DND-41 (cell line): ENCODE results near the gene KLHL6.
A peak's percentile ranks its signal among the peaks of the same experiment; 100 is the strongest.

Source experiments
- ATAC-seq: fragments of 200-7000 bp; cut with Tn5 transposase; 3 replicates; pipeline ENCODE4 v1.9.1; 2021; ENCODE audit warnings: low read depth; ENCODE audit not compliant: insufficient read depth
- DNase-seq: peaks from one replicate; pipeline ENCODE4 v3.0.0-alpha.2; 2020
- H2AFZ ChIP-seq: 2 replicates; pipeline ENCODE4 v1.6.0; 2012; ENCODE audit warnings: low read depth, low read length
- H3K27ac ChIP-seq: 2 replicates; pipeline ENCODE4 v1.5.1; 2012; ENCODE audit warnings: low read length, inconsistent platforms
- H3K27me3 ChIP-seq: fragments of 200-600 bp; sonication (generic); 2 replicates; pipeline ENCODE4 v1.6.0; 2012; ENCODE audit warnings: low read length, mild to moderate bottlenecking, inconsistent platforms; ENCODE audit not compliant: insufficient read depth, poor library complexity
- H3K36me3 ChIP-seq: 2 replicates; pipeline ENCODE4 v1.5.1; 2012; ENCODE audit warnings: low read length, inconsistent platforms; ENCODE audit not compliant: insufficient read depth
- H3K4me1 ChIP-seq: 2 replicates; pipeline ENCODE4 v1.5.1; 2012; ENCODE audit warnings: mild to moderate bottlenecking, low read length; ENCODE audit not compliant: insufficient read depth
- H3K4me2 ChIP-seq: 2 replicates; pipeline ENCODE4 v1.6.0; 2012; ENCODE audit warnings: mild to moderate bottlenecking, moderate library complexity, low read length, inconsistent platforms; ENCODE audit not compliant: insufficient read depth
- H3K4me3 ChIP-seq, 2 experiments: fragments of 200-600 bp in 1 of 2; shearing (Covaris generic) in 1 of 2; 2 replicates each; pipeline ENCODE4 v1.5.1; 2012 to 2016; ENCODE audit warnings: inconsistent platforms in 2 of 2, low read length in 2 of 2, mild to moderate bottlenecking in 2 of 2, low read depth in 1 of 2, moderate library complexity in 1 of 2
- H3K79me2 ChIP-seq: 2 replicates; pipeline ENCODE4 v1.6.0; 2012; ENCODE audit warnings: low read length, inconsistent platforms; ENCODE audit not compliant: insufficient read depth
- H3K9ac ChIP-seq: 2 replicates; pipeline ENCODE4 v1.6.0; 2012; ENCODE audit warnings: low read depth, mild to moderate bottlenecking, inconsistent platforms, low read length, moderate library complexity
- H3K9me3 ChIP-seq: 2 replicates; pipeline ENCODE4 v1.5.1; 2012; ENCODE audit warnings: low read length, moderate library complexity, mild to moderate bottlenecking, inconsistent platforms; ENCODE audit not compliant: insufficient read depth, severe bottlenecking
- H4K20me1 ChIP-seq: 2 replicates; pipeline ENCODE4 v1.6.0; 2012; ENCODE audit warnings: low read length; ENCODE audit not compliant: insufficient read depth
- EZH2 ChIP-seq: IDR thresholded peaks from 3 replicates; pipeline ENCODE4 v1.6.1; 2012; ENCODE audit warnings: borderline replicate concordance, low read depth, mild to moderate bottlenecking, moderate library complexity, low read length, inconsistent platforms; ENCODE audit not compliant: severe bottlenecking
- TF ChIP-seq, protein P1 (sequence below): IDR thresholded peaks from 2 replicates; pipeline ENCODE4 v1.5.1; 2012; ENCODE audit warnings: borderline replicate concordance, low read length, moderate library complexity, mild to moderate bottlenecking; ENCODE audit not compliant: poor library complexity, severe bottlenecking; ENCODE audit errors: extremely low read depth

KLHL6 gene

DNA sequence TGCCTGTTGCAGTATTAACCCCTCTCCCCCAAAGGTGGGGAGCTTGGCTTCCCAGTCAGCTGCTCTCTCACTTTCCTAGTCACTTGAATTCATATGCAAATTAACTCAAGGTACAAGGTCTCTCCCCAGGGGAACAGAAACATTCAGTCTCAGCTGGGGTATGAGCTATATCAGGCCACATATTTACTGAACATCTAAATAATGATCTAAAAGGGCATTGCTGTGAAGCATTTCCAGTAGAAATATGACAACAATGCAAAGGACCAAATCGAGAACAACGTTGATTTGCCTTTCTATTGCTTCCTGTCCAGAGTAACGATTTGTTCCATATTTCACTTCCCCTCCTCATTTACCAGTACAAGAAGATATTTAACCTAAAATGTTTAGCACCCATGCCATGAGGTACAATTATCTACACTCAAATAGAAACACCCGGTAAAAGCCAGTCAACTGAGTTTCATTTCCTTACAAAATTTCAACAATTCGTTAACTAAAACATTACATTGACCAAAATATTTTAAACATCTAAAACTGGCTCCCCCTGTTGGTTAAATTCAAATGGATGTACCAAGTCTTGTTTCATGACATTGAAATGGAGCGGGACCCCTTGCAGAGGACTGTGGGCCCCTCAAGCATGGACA, 36.5 kb upstream of the KLHL6 start:
- ATAC-seq (no peak), DNase-seq (no peak)
- Histone ChIP-seq H3K27ac (no peak overlapping the region), H3K9ac (no peak overlapping the region), H3K4me1 (peaks cover 14% of the 10 kb centered on the region), H4K20me1 (no peaks in the 10 kb centered on the region), H3K4me3 (no peak overlapping the region), H3K9me3 (no peaks in the 10 kb centered on the region), H2AFZ (no peak overlapping the region), H3K79me2 (no peaks in the 10 kb centered on the region), H3K27me3 (no peaks in the 10 kb centered on the region), H3K4me2 (no peak overlapping the region), H3K36me3 (no peaks in the 10 kb centered on the region)
- TF ChIP-seq, protein P1, sequence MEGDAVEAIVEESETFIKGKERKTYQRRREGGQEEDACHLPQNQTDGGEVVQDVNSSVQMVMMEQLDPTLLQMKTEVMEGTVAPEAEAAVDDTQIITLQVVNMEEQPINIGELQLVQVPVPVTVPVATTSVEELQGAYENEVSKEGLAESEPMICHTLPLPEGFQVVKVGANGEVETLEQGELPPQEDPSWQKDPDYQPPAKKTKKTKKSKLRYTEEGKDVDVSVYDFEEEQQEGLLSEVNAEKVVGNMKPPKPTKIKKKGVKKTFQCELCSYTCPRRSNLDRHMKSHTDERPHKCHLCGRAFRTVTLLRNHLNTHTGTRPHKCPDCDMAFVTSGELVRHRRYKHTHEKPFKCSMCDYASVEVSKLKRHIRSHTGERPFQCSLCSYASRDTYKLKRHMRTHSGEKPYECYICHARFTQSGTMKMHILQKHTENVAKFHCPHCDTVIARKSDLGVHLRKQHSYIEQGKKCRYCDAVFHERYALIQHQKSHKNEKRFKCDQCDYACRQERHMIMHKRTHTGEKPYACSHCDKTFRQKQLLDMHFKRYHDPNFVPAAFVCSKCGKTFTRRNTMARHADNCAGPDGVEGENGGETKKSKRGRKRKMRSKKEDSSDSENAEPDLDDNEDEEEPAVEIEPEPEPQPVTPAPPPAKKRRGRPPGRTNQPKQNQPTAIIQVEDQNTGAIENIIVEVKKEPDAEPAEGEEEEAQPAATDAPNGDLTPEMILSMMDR: peak; percentile 13
- no peak for TF ChIP-seq EZH2

DNA sequence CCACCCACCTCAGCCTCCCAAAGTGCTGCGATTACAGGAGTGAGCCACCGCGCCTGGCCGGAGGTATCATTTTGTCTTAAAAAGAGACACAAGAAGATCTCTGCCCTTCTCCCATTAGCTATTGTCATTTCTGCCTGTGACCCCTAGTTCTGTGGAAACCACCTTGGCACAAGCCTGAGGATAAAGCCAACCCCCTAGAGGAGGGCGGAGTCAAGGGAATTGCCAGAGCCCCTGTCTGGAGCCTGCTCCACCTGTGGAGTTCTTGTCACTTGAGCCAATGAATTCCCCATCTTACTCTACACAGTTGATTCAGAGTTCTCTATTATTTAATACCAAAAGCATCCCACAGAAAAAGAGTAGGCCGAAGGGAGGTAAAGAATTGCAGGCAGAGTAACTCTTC, 34.9 kb upstream of the KLHL6 start:
- Histone ChIP-seq H4K20me1 (no peaks in the 10 kb centered on the region), H3K4me2 (no peak overlapping the region), H2AFZ (no peak overlapping the region), H3K9ac (no peak overlapping the region), H3K36me3 (no peaks in the 10 kb centered on the region), H3K79me2 (no peaks in the 10 kb centered on the region), H3K27me3 (no peaks in the 10 kb centered on the region), H3K27ac (no peak overlapping the region), H3K4me1 (peaks cover 15% of the 10 kb centered on the region), H3K4me3 (no peak overlapping the region), H3K9me3 (no peaks in the 10 kb centered on the region)
- no peak for DNase-seq
- ATAC-seq: no peak
- TF ChIP-seq, protein P1: no peak
- TF ChIP-seq EZH2: no peak

DNA sequence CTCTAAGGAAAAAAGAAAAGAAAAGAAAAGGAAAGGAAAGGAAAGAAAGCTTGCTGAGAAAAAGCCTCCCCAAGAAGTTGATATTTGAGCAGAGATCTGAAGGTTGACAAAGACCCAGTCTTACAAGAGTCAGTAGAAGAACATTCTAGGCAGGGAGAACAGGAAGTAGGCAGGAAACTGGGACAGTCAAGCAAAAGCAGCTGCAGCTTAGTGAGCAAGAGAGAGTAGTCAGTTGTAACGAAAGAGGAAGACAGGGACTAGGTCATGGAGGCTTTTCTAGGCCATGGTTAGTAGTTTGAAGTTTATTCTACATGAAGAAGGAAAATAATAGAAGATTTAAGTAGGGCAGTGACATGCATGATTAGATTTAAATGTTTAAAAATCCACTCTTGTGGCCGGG, 31.8 kb upstream of the KLHL6 start:
- Histone ChIP-seq H3K9ac (no peak overlapping the region), H3K27ac (peak overlapping the region; percentile 23), H3K4me1 (peaks cover 15% of the 10 kb centered on the region), H3K9me3 (no peaks in the 10 kb centered on the region), H3K27me3 (no peaks in the 10 kb centered on the region), H3K4me3 (no peak overlapping the region), H4K20me1 (no peaks in the 10 kb centered on the region), H3K4me2 (no peak overlapping the region; the same call in 1 of the 2 replicates), H3K79me2 (no peaks in the 10 kb centered on the region), H3K36me3 (no peaks in the 10 kb centered on the region), H2AFZ (peak overlapping the region; percentile 41)
- no peak for TF ChIP-seq EZH2
- TF ChIP-seq, protein P1: no peak
- ATAC-seq: peak; percentile 96
- DNase-seq: peak; percentile 48

DNA sequence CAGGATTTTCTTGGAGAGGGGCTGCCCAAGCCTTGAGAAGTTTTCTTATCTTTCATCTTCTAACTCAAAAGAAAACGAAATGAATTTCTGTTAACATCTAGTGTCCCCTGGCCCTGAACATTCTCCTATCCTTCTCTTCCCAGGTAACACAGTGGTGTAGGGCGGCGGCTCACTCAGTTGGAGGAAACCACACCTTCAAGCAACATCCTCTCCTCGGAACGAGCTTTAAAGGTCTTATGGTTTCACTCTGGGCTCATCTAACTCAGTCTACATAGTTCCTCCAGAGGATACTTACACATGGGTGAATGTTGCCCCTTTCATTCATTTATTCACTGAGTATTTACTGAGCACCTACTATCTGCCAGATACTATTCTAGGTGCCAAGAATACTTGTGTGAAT, 31.0 kb upstream of the KLHL6 start:
- no peak overlapping the region for H2AFZ ChIP-seq
- ATAC-seq (no peak), DNase-seq (no peak)
- no peaks in the 10 kb centered on the region for H3K79me2 ChIP-seq
- no peak overlapping the region for H3K9ac ChIP-seq
- H3K4me3 ChIP-seq: no peak overlapping the region
- H3K27ac ChIP-seq: no peak overlapping the region
- TF ChIP-seq, protein P1: no peak
- no peak for TF ChIP-seq EZH2
- H3K9me3 ChIP-seq: no peaks in the 10 kb centered on the region
- peaks cover 15% of the 10 kb centered on the region for H3K4me1 ChIP-seq
- no peaks in the 10 kb centered on the region for H3K36me3 ChIP-seq
- no peaks in the 10 kb centered on the region for H3K27me3 ChIP-seq
- H4K20me1 ChIP-seq: no peaks in the 10 kb centered on the region
- no peak overlapping the region for H3K4me2 ChIP-seq
